ENCODE measurements around the gene LRRC56. TPM values are rescaled to one million over a fixed set of nuclear protein-coding genes. Genes with fewer than 3 reads are reported as not detected.

The LRRC56 gene
- polyA plus RNA-seq, 1 experiment, result 0.86 TPM

GRCh38 chr11:489610-490185, 47.6 kb upstream of the LRRC56 start:
- H3K27me3 ChIP-seq (ENCODE audit: control insufficient read depth, insufficient read depth, low read length), result no peaks in the 10 kb centered on the region
- ChIA-PET CTCF (no interaction called here), POLR2A (no interaction called here)
- no peak overlapping the region for H3K4me3 ChIP-seq (ENCODE audit: low read depth, low read length)
- DNase-seq (ENCODE audit: low read depth, low spot score), result no peak
- no peak overlapping the region for H3K27ac ChIP-seq (ENCODE audit: low read depth, low read length)
- H3K9me3 ChIP-seq (ENCODE audit: control insufficient read depth, insufficient read depth, low read length), result peaks cover 10% of the 10 kb centered on the region; the same call in 1 of the 2 replicates
- no peak for TF ChIP-seq CTCF (IDR thresholded peaks at IDR 0.05; ENCODE audit: low read depth, low read length)

- no peak overlapping the region for H3K27ac ChIP-seq (ENCODE audit: low read depth, low read length)
- no peaks in the 10 kb centered on the region for H3K27me3 ChIP-seq (ENCODE audit: control insufficient read depth, insufficient read depth, low read length)
- POLR2A ChIA-PET, result no interaction called here
- no peak overlapping the region for H3K4me3 ChIP-seq (ENCODE audit: low read depth, low read length)
- CTCF ChIA-PET, result no interaction called here
- DNase-seq (ENCODE audit: low read depth, low spot score), result no peak
- no peak for TF ChIP-seq CTCF (IDR thresholded peaks at IDR 0.05; ENCODE audit: low read depth, low read length)
- peaks cover 4% of the 10 kb centered on the region; the same call in 1 of the 2 replicates for H3K9me3 ChIP-seq (ENCODE audit: control insufficient read depth, insufficient read depth, low read length)
Observed at GRCh38 chr11:490186-490929, 47.0 kb upstream of the LRRC56 start.

- H3K27ac ChIP-seq (ENCODE audit: low read depth, low read length), result no peak overlapping the region
- DNase-seq (ENCODE audit: low read depth, low spot score), result no peak
- ChIA-PET CTCF (no interaction called here), POLR2A (no interaction called here)
- TF ChIP-seq CTCF (IDR thresholded peaks at IDR 0.05; ENCODE audit: low read depth, low read length), result no peak
- H3K27me3 ChIP-seq (ENCODE audit: control insufficient read depth, insufficient read depth, low read length), result no peaks in the 10 kb centered on the region
- H3K9me3 ChIP-seq (ENCODE audit: control insufficient read depth, insufficient read depth, low read length), result peaks cover 2% of the 10 kb centered on the region; the same call in 1 of the 2 replicates
- H3K4me3 ChIP-seq (ENCODE audit: low read depth, low read length), result no peak overlapping the region
Observed at GRCh38 chr11:490930-491260, 46.4 kb upstream of the LRRC56 start.

- ChIA-PET CTCF (no interaction called here), POLR2A (no interaction called here)
- no peaks in the 10 kb centered on the region for H3K27me3 ChIP-seq (ENCODE audit: control insufficient read depth, insufficient read depth, low read length)
- no peak overlapping the region for H3K27ac ChIP-seq (ENCODE audit: low read depth, low read length)
- DNase-seq (ENCODE audit: low read depth, low spot score), result no peak
- TF ChIP-seq CTCF (IDR thresholded peaks at IDR 0.05; ENCODE audit: low read depth, low read length), result no peak
- H3K9me3 ChIP-seq (ENCODE audit: control insufficient read depth, insufficient read depth, low read length), result peaks cover 2% of the 10 kb centered on the region; the same call in 1 of the 2 replicates
- no peak overlapping the region for H3K4me3 ChIP-seq (ENCODE audit: low read depth, low read length)
Observed at GRCh38 chr11:491358-491757, 46.0 kb upstream of the LRRC56 start.

- no peaks in the 10 kb centered on the region for H3K27me3 ChIP-seq (ENCODE audit: control insufficient read depth, insufficient read depth, low read length)
- no peak for DNase-seq (ENCODE audit: low read depth, low spot score)
- TF ChIP-seq CTCF (IDR thresholded peaks at IDR 0.05; ENCODE audit: low read depth, low read length), result no peak
- peaks cover 2% of the 10 kb centered on the region; the same call in 1 of the 2 replicates for H3K9me3 ChIP-seq (ENCODE audit: control insufficient read depth, insufficient read depth, low read length)
- H3K27ac ChIP-seq (ENCODE audit: low read depth, low read length), result no peak overlapping the region
- ChIA-PET CTCF (no interaction called here), POLR2A (interaction anchor here (2.0 kb wide), 1 partner anchor 14 kb away, joined by 6 read pairs; the partner anchor contains the start of gene RNH1)
- H3K4me3 ChIP-seq (ENCODE audit: low read depth, low read length), result no peak overlapping the region
Observed at GRCh38 chr11:492427-493226, 44.7 kb upstream of the LRRC56 start.
